Esophagus muscularis mucosa (tissue), 4 donors: ENCODE results near the gene PSMB4. TPM values are rescaled to one million over a fixed set of nuclear protein-coding genes. Genes with fewer than 3 reads are reported as not detected.

Source experiments
- DNase-seq: peaks from one replicate; pipeline ENCODE4 v3.0.0-alpha.2; 2017; ENCODE audit errors: extremely low spot score
- H3K27ac ChIP-seq, 4 donors: fragments of 200-600 bp; sonication (generic); replicated peaks in 1 of 4; 1 replicate in 3 of 4; 2 replicates in 1 of 4; pipeline ENCODE4 v1.5.1; 2016 to 2019; ENCODE audit warnings: mild to moderate bottlenecking in 1 of 4
- H3K27me3 ChIP-seq, 4 donors: fragments of 200-600 bp; sonication (generic); one replicate each; pipeline versions ENCODE4 v1.5.1 to v1.6.0; 2016 to 2019
- H3K36me3 ChIP-seq, 4 donors: fragments of 200-600 bp; sonication (generic); one replicate each; pipeline ENCODE4 v1.5.1; 2016 to 2019
- H3K4me1 ChIP-seq, 4 donors: fragments of 200-600 bp; sonication (generic); one replicate each; pipeline ENCODE4 v1.5.1; 2016 to 2019
- H3K4me3 ChIP-seq, 4 donors: fragments of 200-600 bp; sonication (generic); 1 replicate in 2 of 4; 2 replicates in 2 of 4; pipeline ENCODE4 v1.5.1; 2016 to 2019; ENCODE audit warnings: mild to moderate bottlenecking in 4 of 4, moderate library complexity in 1 of 4
- H3K9me3 ChIP-seq, 4 donors: fragments of 200-600 bp; sonication (generic); 1 replicate in 3 of 4; 2 replicates in 1 of 4; pipeline ENCODE4 v1.5.1; 2016 to 2019
- EP300 ChIP-seq: sonication (generic); formaldehyde crosslinking; IDR thresholded peaks from one replicate; pipeline ENCODE4 v1.6.1; 2017; ENCODE audit warnings: antibody characterized with exemption
- POLR2A ChIP-seq: fragments of 450-650 bp; IDR thresholded peaks from one replicate; pipeline ENCODE4 v1.6.1; 2017; ENCODE audit warnings: antibody characterized with exemption, moderate library complexity, mild to moderate bottlenecking, low read depth
- POLR2AphosphoS5 ChIP-seq, 2 donors: sonication (generic); formaldehyde crosslinking; IDR thresholded peaks; one replicate each; pipeline ENCODE4 v1.6.1; 2017; ENCODE audit warnings: antibody characterized with exemption in 2 of 2
- WGBS: methylation state at CpG from one replicate; pipeline ENCODE4 v1.1.5; 2018; 5-methylcytosine and 5-hydroxymethylcytosine counted together
- intact Hi-C: fragments of 100-400 bp; cut with DNase I; formaldehyde crosslinking; loops from one replicate; pipeline ENCODE4 v1.15.1; 2023
- total RNA-seq, 4 donors: library from RNA; depleted of rRNA; stranded (reverse); fragments of >200 nt; gene quantifications; one replicate each; pipeline versions ENCODE4 v1.1.0 to v1.2.1, GENCODE V29; 2016
- TF ChIP-seq, protein P1 (sequence below), 3 experiments: fragments of 200-600 bp in 2 of 3; fragments of 450-650 bp in 1 of 3; sonication (generic) in 2 of 3; IDR thresholded peaks; one replicate each; pipeline ENCODE4 v1.5.1; 2017 to 2019; ENCODE audit warnings: antibody characterized with exemption in 3 of 3, mild to moderate bottlenecking in 2 of 3, moderate library complexity in 1 of 3

The PSMB4 gene
- total RNA-seq, 4 donors from 2014 or later, result 236 to 284 (median 253) TPM

DNA sequence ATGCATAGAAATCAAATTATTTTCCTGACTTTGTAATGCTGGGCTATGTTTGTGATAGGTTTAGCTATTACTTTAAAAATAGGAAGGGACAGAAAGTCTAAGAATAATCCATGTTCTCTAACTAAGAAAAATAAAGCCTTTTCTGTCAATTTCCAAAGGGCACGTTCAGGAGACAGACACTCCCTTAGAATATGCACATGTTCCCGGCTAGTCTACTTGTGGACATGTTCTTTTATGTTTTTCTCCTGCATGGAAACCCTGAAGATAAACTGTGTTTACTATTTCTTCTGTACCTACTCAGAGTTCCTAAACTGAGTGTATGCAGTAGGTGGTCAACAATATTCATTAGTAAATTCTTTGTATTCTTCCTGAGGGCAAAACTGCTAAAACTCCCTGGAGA, 12.5 kb downstream of the PSMB4 start:
- Histone ChIP-seq H3K36me3 (peaks cover 69 to 99% (median 98%) of the 10 kb centered on the region in 4 donors), H3K27me3 (no peaks in the 10 kb centered on the region), H3K4me1 (no peaks in the 10 kb centered on the region), H3K4me3 (no peak overlapping the region), H3K9me3 (no peaks in the 10 kb centered on the region), H3K27ac (no peak overlapping the region)
- intact Hi-C loops, result no loop called here
- 83% methylated on average over 2 of the region's 2 CpGs for WGBS
- DNase-seq, result no peak
- TF ChIP-seq EP300 (no peak), POLR2A (no peak), POLR2AphosphoS5 (IDR thresholded peaks at IDR 0.05) (no peak)
- TF ChIP-seq, protein P1, sequence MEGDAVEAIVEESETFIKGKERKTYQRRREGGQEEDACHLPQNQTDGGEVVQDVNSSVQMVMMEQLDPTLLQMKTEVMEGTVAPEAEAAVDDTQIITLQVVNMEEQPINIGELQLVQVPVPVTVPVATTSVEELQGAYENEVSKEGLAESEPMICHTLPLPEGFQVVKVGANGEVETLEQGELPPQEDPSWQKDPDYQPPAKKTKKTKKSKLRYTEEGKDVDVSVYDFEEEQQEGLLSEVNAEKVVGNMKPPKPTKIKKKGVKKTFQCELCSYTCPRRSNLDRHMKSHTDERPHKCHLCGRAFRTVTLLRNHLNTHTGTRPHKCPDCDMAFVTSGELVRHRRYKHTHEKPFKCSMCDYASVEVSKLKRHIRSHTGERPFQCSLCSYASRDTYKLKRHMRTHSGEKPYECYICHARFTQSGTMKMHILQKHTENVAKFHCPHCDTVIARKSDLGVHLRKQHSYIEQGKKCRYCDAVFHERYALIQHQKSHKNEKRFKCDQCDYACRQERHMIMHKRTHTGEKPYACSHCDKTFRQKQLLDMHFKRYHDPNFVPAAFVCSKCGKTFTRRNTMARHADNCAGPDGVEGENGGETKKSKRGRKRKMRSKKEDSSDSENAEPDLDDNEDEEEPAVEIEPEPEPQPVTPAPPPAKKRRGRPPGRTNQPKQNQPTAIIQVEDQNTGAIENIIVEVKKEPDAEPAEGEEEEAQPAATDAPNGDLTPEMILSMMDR (IDR thresholded peaks at IDR 0.05), result no peak

DNA sequence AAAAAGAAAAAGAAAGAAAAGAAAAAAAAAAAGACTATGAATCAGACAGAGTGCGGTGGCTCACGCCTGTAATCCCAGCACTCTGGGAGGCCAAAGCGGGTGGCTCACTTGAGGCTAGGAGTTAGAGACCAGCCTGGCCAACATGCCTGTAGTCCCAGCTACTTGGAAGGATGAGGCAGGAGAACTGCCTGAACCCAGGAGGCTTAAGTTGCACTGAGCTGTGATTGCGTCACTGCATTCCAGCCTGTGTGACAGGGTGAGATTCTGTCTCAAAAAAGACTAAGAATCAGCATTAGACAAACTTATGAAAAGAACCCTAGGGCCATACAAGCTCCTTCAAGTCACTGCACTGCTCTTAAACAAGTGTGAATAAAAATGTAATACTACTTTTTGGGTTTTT, 16.9 kb downstream of the PSMB4 start:
- no peak overlapping the region for H3K27ac ChIP-seq
- intact Hi-C loops, result no loop called here
- no peak overlapping the region for H3K4me3 ChIP-seq
- H3K27me3 ChIP-seq, result no peaks in the 10 kb centered on the region
- TF ChIP-seq EP300, result no peak
- TF ChIP-seq POLR2AphosphoS5 (IDR thresholded peaks at IDR 0.05), result no peak
- TF ChIP-seq POLR2A, result no peak
- TF ChIP-seq, protein P1 (IDR thresholded peaks at IDR 0.05), result no peak
- no peak for DNase-seq
- H3K4me1 ChIP-seq, result no peaks in the 10 kb centered on the region
- no peaks in the 10 kb centered on the region for H3K9me3 ChIP-seq
- 94% methylated on average over 4 of the region's 4 CpGs for WGBS
- peaks cover 64 to 99% (median 94%) of the 10 kb centered on the region in 4 donors for H3K36me3 ChIP-seq

DNA sequence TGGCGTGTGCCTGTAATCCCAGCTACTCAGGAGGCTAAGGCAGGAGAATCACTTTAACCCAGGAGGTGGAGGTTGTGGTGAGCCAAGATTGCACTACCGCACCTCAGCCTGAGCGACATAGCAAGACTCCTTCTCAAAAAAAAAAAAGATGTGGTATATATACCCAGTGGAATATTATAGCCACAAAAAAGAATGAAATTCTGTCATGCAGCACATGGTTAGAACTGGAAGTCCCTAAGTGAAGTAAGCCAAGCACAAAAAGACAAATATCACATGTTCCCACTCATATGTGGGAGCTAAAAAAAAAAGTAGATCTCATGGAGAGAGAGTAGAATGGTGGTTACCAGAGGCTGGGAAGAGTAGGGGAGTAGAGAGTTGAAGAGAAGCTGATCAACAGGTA, 18.7 kb downstream of the PSMB4 start:
- no peaks in the 10 kb centered on the region for H3K9me3 ChIP-seq
- no peak for DNase-seq
- WGBS, result 95% methylated on average over 3 of the region's 3 CpGs
- H3K27me3 ChIP-seq, result no peaks in the 10 kb centered on the region
- no peak overlapping the region for H3K27ac ChIP-seq
- TF ChIP-seq EP300, result no peak
- TF ChIP-seq POLR2A, result no peak
- TF ChIP-seq POLR2AphosphoS5 (IDR thresholded peaks at IDR 0.05), result no peak
- TF ChIP-seq, protein P1 (IDR thresholded peaks at IDR 0.05), result no peak
- H3K4me1 ChIP-seq, result no peaks in the 10 kb centered on the region
- intact Hi-C loops, result no loop called here
- H3K36me3 ChIP-seq, result peaks cover 72 to 99% (median 94%) of the 10 kb centered on the region in 4 donors
- H3K4me3 ChIP-seq, result no peak overlapping the region

DNA sequence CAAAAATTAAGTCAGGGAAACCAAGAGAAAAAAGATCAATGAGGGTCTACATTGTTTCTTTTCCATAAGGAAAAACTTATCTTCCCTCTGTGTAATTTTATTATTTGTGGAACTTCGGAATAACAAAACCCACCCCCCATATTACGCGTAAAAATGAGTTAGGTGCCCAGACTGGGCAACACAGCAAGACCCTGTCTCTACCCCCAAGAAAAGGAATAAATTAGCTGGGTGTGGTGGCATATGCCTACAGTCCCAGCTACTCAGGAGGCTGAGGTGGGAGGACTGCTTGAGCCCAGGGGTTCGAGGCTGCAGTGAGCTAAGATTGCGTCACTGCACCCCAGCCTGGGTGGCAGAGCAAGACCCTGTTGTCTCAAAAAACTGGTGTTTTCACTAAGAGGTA, 20.4 kb downstream of the PSMB4 start:
- no peaks in the 10 kb centered on the region for H3K9me3 ChIP-seq
- no peak overlapping the region for H3K27ac ChIP-seq
- WGBS, result 90% methylated on average over 5 of the region's 5 CpGs
- intact Hi-C loops, result no loop called here
- peaks cover 79 to 99% (median 96%) of the 10 kb centered on the region in 4 donors for H3K36me3 ChIP-seq
- no peaks in the 10 kb centered on the region for H3K27me3 ChIP-seq
- DNase-seq, result no peak
- no peak overlapping the region for H3K4me3 ChIP-seq
- TF ChIP-seq POLR2AphosphoS5 (IDR thresholded peaks at IDR 0.05) (no peak), EP300 (no peak), POLR2A (no peak)
- TF ChIP-seq, protein P1 (IDR thresholded peaks at IDR 0.05), result no peak
- no peaks in the 10 kb centered on the region for H3K4me1 ChIP-seq

DNA sequence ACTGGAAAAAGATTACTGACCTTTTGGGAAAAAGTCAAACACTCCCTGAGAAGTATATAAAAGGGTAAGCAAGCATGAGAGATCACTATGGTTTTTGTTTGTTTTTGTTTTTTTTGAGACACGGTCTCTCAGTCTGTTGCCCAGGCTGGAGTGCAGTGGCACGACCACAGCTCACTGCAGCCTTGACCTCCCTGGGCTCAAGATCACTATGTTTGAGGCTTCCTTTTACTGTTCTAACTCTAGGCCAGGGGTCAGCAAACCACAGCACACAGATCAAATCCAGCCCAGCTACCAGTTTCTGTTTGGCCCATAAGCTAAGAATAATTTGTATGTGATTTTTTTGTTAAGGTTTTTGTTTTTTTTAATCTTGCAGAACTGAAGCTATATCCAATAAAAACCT, 25.7 kb downstream of the PSMB4 start:
- TF ChIP-seq, protein P1 (IDR thresholded peaks at IDR 0.05), result no peak
- no peak for TF ChIP-seq POLR2AphosphoS5 (IDR thresholded peaks at IDR 0.05)
- no peak for TF ChIP-seq EP300
- no peak for TF ChIP-seq POLR2A
- H3K27ac ChIP-seq, result no peak overlapping the region

More for the DNA sequence above, 25.7 kb downstream of the PSMB4 start:
- H3K4me1 ChIP-seq, result no peaks in the 10 kb centered on the region
- no peak for DNase-seq
- 56% methylated on average over 2 of the region's 2 CpGs for WGBS
- no peaks in the 10 kb centered on the region for H3K9me3 ChIP-seq
- H3K36me3 ChIP-seq, result peaks cover 62 to 100% (median 90%) of the 10 kb centered on the region in 4 donors
- no peak overlapping the region for H3K4me3 ChIP-seq
- intact Hi-C loops, result no loop called here
- H3K27me3 ChIP-seq, result no peaks in the 10 kb centered on the region
